Neutrophil (primary cell): Measurements from ENCODE around the gene SCN4A.
"Not testable (repeated sequence)": the region's sequence is repeated elsewhere in the genome, so short reads cannot be mapped to it uniquely, and the experiment has no call there.

Experiments used
- H3K27ac ChIP-seq: fragments of 200-600 bp; sonication (generic); 2 replicates; pipeline ENCODE4 v1.5.1; 2016; ENCODE audit warnings: mild to moderate bottlenecking, moderate library complexity
- H3K27me3 ChIP-seq: fragments of 200-600 bp; sonication (generic); 2 replicates; pipeline ENCODE4 v1.6.0; 2016; ENCODE audit warnings: mild to moderate bottlenecking
- H3K36me3 ChIP-seq: fragments of 200-600 bp; sonication (generic); 2 replicates; pipeline ENCODE4 v1.5.1; 2017
- H3K4me1 ChIP-seq, 2 experiments: fragments of 200-600 bp in 1 of 2; sonication (generic) in 1 of 2; 1 replicate in 1 of 2; 2 replicates in 1 of 2; pipeline versions ENCODE4 v1.5.1 to v1.6.1; 2013 to 2016; ENCODE audit warnings: low read depth in 1 of 2, low read length in 1 of 2, mild to moderate bottlenecking in 1 of 2, moderate library complexity in 1 of 2; ENCODE audit not compliant: control insufficient read depth in 1 of 2, insufficient read depth in 1 of 2
- H3K4me3 ChIP-seq, 2 experiments: fragments of 200-600 bp in 1 of 2; sonication (generic) in 1 of 2; 1 replicate in 1 of 2; 2 replicates in 1 of 2; pipeline ENCODE4 v1.5.1; 2013 to 2016; ENCODE audit warnings: low read depth in 1 of 2, low read length in 1 of 2, mild to moderate bottlenecking in 1 of 2, moderate library complexity in 1 of 2
- H3K9me3 ChIP-seq: fragments of 200-600 bp; sonication (generic); 2 replicates; pipeline ENCODE4 v1.5.1; 2016
- TF ChIP-seq, protein P1 (sequence below): fragments of 200-600 bp; sonication (generic); IDR thresholded peaks from 2 replicates; pipeline ENCODE4 v1.5.1; 2016; ENCODE audit warnings: antibody characterized with exemption

The SCN4A gene

DNA sequence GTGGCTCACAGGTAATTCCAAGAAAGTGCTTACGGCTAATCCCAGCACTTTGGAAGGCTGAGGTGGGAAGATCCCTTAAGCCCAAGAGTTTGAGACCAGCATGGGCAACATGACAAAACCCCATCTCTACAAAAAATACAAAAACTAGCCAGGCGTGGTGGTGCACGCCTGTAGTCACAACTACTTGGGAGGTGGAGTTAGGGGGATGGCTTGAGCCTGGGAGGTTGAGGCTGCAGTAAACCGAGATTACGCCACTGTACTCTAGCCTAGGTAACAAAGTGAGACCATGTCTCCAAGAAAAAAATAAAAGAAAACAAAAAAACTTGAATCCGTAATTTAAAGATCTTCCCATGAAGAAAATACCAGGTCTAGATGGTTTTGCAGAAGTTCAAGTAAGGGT lies 42.7 kb upstream of the SCN4A start:
- TF ChIP-seq, protein P1, sequence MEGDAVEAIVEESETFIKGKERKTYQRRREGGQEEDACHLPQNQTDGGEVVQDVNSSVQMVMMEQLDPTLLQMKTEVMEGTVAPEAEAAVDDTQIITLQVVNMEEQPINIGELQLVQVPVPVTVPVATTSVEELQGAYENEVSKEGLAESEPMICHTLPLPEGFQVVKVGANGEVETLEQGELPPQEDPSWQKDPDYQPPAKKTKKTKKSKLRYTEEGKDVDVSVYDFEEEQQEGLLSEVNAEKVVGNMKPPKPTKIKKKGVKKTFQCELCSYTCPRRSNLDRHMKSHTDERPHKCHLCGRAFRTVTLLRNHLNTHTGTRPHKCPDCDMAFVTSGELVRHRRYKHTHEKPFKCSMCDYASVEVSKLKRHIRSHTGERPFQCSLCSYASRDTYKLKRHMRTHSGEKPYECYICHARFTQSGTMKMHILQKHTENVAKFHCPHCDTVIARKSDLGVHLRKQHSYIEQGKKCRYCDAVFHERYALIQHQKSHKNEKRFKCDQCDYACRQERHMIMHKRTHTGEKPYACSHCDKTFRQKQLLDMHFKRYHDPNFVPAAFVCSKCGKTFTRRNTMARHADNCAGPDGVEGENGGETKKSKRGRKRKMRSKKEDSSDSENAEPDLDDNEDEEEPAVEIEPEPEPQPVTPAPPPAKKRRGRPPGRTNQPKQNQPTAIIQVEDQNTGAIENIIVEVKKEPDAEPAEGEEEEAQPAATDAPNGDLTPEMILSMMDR, result no peak
- H3K4me1 ChIP-seq, result peaks cover 10 to 20% of the 10 kb centered on the region in 2 experiments
- H3K4me3 ChIP-seq, result no peak overlapping the region
- H3K27me3 ChIP-seq, result no peaks in the 10 kb centered on the region
- H3K36me3 ChIP-seq, result no peaks in the 10 kb centered on the region
- H3K27ac ChIP-seq, result no peak overlapping the region
- H3K9me3 ChIP-seq, result no peaks in the 10 kb centered on the region

GRCh38 chr17:64009571-64010402 lies 37.1 kb upstream of the SCN4A start:
- Histone ChIP-seq H3K36me3 (no peaks in the 10 kb centered on the region), H3K4me1 (peaks cover 8 to 10% of the 10 kb centered on the region in 2 experiments), H3K4me3 (no peak overlapping the region), H3K9me3 (no peaks in the 10 kb centered on the region), H3K27ac (no peak overlapping the region), H3K27me3 (no peaks in the 10 kb centered on the region)
- TF ChIP-seq, protein P1, result no peak

DNA sequence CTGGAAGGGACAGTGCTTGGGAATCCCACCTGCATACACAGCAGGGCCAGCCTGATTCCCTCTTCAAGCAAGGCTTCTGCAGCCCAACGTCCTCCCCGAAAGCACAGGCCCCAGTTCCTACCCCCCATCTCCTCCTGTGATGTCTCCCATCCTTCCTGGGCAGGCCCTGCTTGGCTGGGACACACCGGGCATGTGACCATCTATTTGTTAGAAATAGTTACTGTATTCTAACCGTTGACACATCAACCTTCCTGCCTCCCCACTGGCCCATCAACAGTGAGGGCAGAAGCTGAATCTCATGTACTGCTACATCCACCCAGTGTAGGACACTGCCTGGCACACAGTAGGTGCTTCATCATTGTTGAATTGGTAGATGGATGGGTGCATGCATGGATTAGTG lies 36.1 kb upstream of the SCN4A start:
- Histone ChIP-seq H3K27ac (no peak overlapping the region), H3K36me3 (no peaks in the 10 kb centered on the region)
- TF ChIP-seq, protein P1, result no peak

DNA sequence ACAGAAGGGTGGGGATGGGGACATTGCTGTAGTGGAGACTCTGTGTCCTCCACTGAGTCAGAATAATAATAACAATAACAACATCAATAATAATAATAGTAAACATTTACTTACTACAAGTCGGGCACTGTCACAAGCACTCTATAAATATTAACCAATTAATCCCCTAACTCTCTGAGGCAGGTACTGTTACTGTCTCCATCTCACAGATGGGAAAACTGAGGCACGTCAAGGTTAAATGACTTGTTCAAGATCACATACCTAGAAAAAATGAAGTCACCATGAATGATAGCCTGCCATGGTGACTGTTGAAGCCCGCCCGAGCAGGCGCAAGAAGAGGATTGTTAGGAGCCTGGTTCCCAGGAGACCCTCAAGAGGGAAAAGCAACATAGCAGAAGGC lies 35.6 kb upstream of the SCN4A start:
- Histone ChIP-seq H3K4me1 (peaks cover 7 to 8% of the 10 kb centered on the region in 2 experiments), H3K36me3 (no peaks in the 10 kb centered on the region), H3K9me3 (no peaks in the 10 kb centered on the region), H3K4me3 (no peak overlapping the region), H3K27ac (no peak overlapping the region), H3K27me3 (no peaks in the 10 kb centered on the region)
- TF ChIP-seq, protein P1, result no peak

More for the DNA sequence above, 36.1 kb upstream of the SCN4A start:
- Histone ChIP-seq H3K4me1 (peaks cover 7 to 8% of the 10 kb centered on the region in 2 experiments), H3K27me3 (no peaks in the 10 kb centered on the region), H3K9me3 (no peaks in the 10 kb centered on the region), H3K4me3 (no peak overlapping the region)

GRCh38 chr17:64007838-64008282 lies 35.1 kb upstream of the SCN4A start:
- no peak overlapping the region for H3K4me3 ChIP-seq
- peaks cover 7 to 8% of the 10 kb centered on the region in 2 experiments for H3K4me1 ChIP-seq
- H3K9me3 ChIP-seq, result no peaks in the 10 kb centered on the region
- TF ChIP-seq, protein P1, result no peak
- no peaks in the 10 kb centered on the region for H3K36me3 ChIP-seq
- H3K27ac ChIP-seq, result no peak overlapping the region
- no peaks in the 10 kb centered on the region for H3K27me3 ChIP-seq

- not testable (repeated sequence) for H3K4me1 ChIP-seq, H3K36me3 ChIP-seq
These were observed 34.5 kb upstream of the SCN4A start for GRCh38 chr17:64007089-64007837.

More at GRCh38 chr17:64007089-64007837, 34.5 kb upstream of the SCN4A start:
- H3K9me3 ChIP-seq, H3K4me3 ChIP-seq, H3K27me3 ChIP-seq, H3K27ac ChIP-seq: not testable (repeated sequence)
